Measurements from ENCODE around the gene GATA2. TPM values are rescaled to one million over a fixed set of nuclear protein-coding genes. Genes with fewer than 3 reads are reported as not detected.
A peak's percentile ranks its signal among the peaks of the same experiment; 100 is the strongest.

The GATA2 gene
- total RNA-seq, 1 donor from 2014 or later, result 4.3 TPM

- DNase-seq (ENCODE audit: low read depth), result no peak
These were observed 9.7 kb upstream of the GATA2 start for GRCh38 chr3:128502712-128503111.

DNA sequence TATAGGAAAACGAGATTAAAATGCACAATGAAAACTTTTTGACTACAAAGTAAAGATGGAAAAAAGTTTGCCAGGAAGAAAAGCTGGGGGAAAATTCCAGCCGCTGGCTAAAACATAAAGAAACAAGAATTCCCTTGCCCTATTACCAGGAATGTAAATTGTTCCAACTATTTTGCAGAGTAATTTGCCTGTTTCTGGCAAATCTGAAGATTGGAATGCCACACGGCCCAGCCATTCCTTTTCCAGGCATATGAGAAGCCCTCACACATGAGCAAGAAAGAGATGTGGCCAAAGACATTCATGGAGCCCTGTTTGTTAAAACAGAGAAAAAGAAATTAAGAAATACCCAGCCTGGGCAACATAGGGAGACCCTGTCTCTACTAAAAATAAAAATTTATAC is 8.4 kb upstream of the GATA2 start:
- no peak for DNase-seq (ENCODE audit: low read depth)

- DNase-seq (ENCODE audit: low read depth), result no peak
These were observed 7.6 kb upstream of the GATA2 start for GRCh38 chr3:128500556-128500955.

DNA sequence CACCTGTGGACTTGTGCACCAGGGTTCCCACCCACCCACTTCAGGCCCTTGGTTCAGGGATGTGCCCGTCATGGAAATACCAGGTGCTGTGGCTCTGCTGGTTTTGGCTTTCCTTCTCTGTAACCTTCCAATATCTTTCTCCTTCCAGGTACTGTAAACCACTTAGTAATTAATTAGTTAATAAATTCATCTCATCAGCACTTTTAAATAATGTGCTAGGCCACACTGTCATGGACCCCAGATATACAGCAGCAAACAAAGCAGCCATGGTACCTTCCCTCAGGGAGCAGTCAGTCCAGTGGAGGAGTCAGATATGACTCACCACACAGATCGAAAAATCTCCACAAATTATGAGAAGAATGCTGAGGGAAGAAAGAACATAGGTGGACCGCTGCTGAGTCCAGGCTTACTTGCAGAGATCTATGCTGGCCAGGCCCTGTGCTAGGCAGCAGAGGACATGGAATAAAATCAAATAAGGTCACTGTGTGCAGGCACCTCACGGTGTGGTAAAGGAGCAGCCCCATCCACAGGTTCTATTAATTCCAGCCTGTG is 6.8 kb upstream of the GATA2 start:
- DNase-seq (ENCODE audit: low read depth), result no peak

- DNase-seq (ENCODE audit: low read depth), result no peak
These were observed 6.0 kb upstream of the GATA2 start for GRCh38 chr3:128498901-128499530.

GRCh38 chr3:128498127-128498626 is 5.2 kb upstream of the GATA2 start:
- no peak for DNase-seq (ENCODE audit: low read depth)

DNA sequence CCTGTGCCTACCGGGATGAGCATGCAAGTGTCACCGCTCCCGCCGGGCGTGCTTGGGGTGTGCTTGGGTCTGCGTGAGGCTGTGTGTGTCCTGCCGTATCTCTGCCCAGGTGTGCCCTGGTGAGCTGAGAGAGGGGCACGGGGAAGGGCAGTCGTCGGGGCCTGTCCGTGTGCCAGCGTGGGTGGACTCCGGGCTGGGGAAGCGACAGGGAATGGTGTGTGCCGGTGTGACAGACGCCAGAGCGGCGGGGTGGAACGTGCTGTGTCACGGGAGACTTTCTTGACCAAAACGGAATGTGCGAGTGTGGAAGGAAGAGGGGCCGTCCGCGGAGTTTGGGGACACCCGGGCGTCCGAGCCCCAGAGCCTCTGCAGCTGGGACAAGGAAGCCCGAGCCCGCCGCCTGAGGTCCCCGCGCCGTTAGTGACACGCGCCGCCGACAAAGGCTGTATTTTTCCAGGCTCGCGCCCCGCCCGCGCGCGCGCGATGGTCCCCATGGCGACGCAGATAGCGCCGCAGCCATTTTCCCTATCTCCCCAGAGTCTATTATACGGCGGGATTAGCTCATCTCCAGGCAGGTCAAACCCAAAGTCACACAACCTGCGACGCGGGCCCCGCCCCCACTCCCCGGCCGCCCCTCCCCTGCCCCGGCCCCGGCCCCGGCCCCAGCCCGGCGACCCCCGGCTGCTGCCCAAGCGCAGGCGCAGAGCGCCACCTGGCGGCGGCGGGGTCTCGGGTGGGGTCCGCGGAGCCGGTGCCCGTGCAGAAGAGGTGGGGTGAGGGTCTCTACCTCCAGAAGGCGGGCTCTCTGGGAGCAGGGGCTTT is 4.5 kb upstream of the GATA2 start:
- DNase-seq (ENCODE audit: low read depth), result no peak

- peak; percentile 11 for DNase-seq (ENCODE audit: low read depth)
These were observed 3.8 kb upstream of the GATA2 start for GRCh38 chr3:128496602-128497304.

- DNase-seq (ENCODE audit: low read depth), result no peak
These were observed 3.1 kb upstream of the GATA2 start for GRCh38 chr3:128496019-128496601.

DNA sequence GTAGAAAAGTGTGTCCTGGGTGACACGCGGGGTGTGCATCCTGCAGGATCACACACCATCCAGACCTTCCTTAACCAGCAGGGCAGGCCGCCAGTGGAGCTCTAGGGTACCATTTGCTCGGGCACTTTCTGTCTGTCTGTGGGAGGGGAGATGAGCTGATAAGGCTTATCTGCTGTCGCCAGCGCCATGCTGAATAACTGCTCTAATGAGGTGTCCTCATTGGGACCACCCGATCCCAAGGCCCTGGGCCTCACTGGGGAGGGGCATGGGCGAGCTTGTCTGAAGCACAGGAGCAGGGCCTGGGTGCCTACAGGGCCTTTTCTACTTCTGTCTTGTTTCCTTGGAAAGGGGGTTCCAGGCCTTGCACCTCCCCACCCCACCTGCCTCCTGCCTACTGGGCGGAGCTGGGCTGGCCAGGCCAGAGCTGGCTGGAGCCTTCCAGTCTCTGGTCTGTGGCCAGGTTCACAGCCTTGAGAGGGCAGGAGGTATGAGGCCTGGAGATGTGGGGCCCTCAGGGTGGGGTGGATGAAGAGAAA is 2.5 kb upstream of the GATA2 start:
- DNase-seq (ENCODE audit: low read depth), result no peak

GRCh38 chr3:128494367-128494650 is 1.3 kb upstream of the GATA2 start:
- no peak for DNase-seq (ENCODE audit: low read depth)

DNA sequence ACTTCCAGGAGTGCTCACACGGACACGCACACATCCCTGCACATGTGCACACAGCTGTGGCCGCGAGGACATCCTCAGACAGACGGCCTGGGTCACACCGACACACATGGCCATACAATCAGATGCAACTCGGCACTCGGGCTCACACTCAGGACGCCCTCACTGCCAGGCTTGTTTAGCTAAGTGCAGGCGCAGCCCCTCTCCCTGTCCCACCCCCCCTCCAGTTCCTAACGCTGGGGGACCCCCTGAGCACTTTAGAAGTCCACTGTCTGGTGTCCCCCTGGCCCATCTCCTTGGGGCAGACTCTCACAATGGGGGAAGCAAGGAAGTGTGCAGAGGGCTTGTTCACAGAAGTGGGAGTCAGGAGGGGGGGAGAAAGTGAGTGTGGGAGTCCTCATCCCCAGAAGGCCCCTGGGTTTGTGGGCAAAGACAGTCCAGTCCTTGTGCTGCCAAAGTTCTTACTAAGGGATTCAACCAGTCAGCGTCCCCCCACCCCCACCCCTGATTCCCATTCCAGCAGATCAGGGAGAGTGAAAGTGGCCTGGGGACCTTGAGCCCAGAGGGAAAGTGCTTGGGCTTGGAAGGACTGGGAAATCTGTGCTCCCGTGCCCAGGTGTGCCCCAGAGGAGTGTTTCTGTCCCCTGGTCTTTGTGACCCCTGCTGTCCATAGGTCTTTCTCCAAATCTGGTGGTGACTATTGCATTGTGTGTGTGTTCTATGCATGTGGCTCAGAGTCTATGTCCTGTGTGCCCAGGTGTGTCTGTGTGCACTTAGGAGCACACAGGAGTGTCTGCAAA is 767 bp upstream of the GATA2 start:
- no peak for DNase-seq (ENCODE audit: low read depth)

DNA sequence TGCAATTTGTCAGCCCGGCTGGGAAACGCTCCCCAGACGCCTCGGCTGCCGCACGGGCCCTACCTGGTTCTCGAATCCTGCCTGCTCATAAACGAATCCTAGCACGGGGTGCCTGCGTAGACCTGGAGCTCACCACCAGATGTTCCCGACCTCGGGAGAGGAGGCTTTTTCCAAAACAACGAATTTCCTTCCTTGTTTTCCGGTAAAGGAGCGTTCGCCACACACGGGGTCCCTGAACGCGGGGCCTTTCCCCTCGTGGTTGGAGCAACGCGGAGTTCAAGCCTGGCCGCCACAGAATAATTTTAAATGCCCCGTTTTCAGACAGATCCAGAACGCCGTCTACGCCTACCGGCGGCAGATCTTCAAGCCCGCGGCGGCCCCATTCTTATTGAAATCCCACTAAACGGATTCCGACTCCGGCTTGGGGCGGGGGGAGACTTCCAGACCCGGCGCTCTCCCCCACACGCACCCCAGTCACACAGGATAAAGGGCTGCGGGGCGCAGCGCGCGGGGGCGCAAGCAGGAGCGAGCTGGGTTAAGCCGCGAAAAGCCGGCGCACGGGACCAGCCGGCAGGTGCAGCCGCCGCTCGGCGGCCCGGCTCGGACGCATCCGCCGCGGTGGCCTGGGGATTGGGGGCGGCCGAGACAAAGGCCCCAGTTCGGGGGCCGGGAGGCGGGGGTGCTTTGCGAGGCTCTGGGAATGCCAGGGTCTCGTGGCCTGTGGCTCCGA is 895 bp downstream of the GATA2 start:
- DNase-seq (ENCODE audit: low read depth), result no peak

- DNase-seq (ENCODE audit: low read depth), result no peak
These were observed 1.4 kb downstream of the GATA2 start for GRCh38 chr3:128491691-128491940.

GRCh38 chr3:128490915-128491690 is 1.9 kb downstream of the GATA2 start:
- no peak for DNase-seq (ENCODE audit: low read depth)

GRCh38 chr3:128490650-128490914 is 2.4 kb downstream of the GATA2 start:
- DNase-seq (ENCODE audit: low read depth), result no peak

DNA sequence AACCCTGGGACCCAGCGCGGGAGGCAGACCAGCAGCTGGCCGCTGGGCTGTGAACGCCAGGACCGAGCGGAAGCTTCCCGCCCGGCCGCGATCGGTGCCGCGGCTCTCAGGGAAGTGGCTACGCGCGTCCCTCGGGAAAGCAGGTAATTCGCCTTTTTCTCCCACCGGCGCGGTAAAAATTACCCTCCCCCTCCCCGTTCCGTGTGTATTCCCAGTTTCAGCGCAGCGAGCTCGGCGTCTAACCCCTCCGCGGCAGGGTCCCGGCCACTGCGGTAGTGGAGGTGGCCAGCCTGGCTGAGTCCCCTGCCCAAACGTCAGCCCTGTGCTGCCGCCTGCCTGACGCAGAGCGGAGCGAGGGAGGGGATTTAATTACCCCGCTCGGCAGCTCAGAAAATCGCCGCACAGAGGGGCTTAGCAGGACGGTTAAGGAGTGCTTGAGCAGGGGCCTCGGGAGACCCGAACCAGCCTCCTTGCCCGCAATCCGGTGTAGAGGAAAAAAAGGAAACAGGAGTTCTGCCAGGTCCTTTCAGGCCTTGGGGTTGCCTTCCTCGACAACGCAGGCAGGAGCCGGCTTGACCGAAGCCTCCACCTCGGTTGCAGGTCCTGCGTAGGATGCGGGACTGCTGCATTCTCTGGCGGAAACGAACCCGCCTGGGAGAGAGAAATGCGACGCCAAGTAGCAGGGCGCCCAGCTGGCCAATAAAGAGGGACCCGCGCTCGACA is 2.9 kb downstream of the GATA2 start:
- peak; percentile 3 for DNase-seq (ENCODE audit: low read depth)

GRCh38 chr3:128489674-128489926 is 3.4 kb downstream of the GATA2 start:
- DNase-seq (ENCODE audit: low read depth), result no peak

DNA sequence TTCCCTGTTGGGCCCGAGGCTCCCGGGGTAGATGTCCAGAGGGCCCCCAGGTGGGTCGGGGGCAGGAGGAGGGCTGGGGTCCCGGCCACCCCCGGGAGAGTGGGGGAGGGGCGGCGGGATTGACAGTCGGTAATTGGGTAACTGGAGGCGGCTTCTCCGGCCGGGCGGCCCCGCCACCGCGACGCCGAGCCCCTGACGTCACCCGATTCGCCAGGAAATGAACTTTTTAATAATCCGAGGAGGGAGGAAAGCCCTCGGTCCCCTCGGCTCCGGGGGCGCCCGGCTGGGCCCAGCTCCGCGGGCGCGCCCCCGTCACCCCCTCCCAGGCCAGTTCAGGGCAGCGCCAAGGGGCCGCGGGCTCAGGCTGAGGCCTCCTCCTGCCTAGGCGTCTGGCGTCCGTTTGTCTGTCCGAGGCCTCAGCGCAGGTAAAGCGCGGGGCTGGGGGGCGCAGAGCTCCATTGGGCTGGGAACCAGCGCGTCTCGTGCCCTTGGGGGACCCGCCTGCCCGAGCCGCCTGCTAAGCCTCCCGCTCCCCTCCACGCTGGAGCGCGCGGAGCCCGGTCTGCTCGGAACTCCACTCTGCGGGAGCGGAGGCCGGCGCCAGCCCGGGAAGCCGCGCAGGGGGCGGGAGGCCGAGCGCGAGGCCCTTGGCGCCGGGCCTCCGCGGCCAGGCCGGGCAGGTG is 3.9 kb downstream of the GATA2 start:
- DNase-seq (ENCODE audit: low read depth), result no peak
